GM18873 (cell line): ENCODE data around the gene CIZ1.

ENCODE experiments used
- ATAC-seq: cut with Tn5 transposase; IDR thresholded peaks from one replicate; pipeline ENCODE4 v1.9.1; 2021; ENCODE audit warnings: mild to moderate bottlenecking, moderate library complexity, moderate number of reproducible peaks; ENCODE audit not compliant: unreplicated experiment, low FRiP score

CIZ1 gene

GRCh38 chr9:128214571-128215490 lies 23.5 kb upstream of the CIZ1 start:
- ATAC-seq: no peak

DNA sequence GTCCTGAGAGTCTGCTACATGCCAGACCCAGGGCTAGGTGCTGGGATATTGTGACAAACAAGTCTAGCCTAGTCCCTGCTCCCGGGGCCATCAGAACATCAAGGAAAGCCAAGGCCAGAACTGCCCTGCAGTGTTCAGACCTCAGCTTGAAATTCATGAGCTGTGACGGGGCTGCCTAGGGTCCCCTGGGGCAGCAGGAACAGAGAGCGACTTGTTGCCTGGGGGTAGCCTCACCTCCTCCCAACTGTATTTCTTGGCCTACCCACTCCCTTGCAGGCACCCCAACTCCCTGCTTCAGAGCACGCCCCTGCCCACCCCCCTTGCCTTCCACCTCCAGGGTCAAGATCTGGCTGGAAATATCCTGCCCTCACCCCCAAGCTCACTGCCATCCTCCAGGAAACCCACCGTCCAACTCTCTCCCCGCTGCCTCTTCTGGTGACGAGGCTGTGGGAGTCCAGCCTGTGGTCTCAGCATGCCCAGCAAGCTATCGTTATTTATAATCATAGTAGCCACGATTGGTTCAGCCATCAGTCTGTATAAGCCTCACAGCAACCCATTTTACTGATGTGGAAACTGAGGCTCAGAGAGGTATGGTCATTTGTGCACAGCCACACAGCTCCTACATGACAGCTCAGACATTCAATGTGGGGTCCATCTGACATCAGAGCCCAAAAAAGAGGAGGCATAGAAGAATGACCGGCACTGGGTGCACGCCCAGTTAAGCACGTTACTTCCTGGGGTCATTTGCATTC lies 22.6 kb upstream of the CIZ1 start:
- ATAC-seq: no peak

GRCh38 chr9:128211981-128212281 lies 20.6 kb upstream of the CIZ1 start:
- ATAC-seq: no peak

DNA sequence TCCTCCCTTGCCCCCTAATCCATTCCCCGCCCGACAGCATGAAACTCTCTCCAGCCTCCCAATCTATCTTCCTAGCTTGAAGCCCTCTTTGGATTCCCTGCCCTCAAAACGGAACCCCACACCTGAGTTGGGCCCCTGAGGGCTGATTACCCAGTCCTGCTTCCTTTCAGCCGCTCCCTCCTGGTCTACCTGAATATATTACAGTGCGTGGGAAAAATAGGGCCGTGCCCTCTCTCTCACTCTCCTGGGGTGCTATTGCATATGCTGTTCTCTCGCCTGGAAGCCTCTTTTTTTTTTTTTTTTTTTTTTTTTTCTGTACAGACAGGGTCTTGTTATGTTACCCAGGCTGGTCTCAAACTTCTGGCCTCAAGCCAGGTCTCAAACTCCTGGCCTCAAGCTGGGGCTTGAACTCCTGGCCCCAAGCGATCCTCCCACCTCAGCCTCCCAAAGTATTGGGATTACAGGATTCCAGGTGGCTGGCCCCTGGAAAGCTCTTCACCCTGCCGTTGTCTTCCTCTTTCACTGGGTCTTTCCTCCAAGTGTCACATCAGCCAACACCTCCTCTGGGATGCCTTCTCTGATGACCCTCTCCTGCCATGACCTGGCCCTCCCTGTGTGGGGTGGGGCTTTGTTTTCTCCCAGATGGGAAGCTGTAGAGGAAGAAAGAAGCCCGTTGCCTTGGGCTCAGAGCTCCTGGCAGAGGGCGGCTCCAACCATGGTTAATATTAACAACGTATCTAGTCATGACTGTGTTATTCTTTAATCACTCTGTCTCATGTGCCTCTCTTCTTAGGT lies 20.0 kb upstream of the CIZ1 start:
- ATAC-seq: no peak

GRCh38 chr9:128208946-128209669 lies 17.7 kb upstream of the CIZ1 start:
- ATAC-seq: no peak

GRCh38 chr9:128208386-128208785 lies 17.0 kb upstream of the CIZ1 start:
- ATAC-seq: no peak

DNA sequence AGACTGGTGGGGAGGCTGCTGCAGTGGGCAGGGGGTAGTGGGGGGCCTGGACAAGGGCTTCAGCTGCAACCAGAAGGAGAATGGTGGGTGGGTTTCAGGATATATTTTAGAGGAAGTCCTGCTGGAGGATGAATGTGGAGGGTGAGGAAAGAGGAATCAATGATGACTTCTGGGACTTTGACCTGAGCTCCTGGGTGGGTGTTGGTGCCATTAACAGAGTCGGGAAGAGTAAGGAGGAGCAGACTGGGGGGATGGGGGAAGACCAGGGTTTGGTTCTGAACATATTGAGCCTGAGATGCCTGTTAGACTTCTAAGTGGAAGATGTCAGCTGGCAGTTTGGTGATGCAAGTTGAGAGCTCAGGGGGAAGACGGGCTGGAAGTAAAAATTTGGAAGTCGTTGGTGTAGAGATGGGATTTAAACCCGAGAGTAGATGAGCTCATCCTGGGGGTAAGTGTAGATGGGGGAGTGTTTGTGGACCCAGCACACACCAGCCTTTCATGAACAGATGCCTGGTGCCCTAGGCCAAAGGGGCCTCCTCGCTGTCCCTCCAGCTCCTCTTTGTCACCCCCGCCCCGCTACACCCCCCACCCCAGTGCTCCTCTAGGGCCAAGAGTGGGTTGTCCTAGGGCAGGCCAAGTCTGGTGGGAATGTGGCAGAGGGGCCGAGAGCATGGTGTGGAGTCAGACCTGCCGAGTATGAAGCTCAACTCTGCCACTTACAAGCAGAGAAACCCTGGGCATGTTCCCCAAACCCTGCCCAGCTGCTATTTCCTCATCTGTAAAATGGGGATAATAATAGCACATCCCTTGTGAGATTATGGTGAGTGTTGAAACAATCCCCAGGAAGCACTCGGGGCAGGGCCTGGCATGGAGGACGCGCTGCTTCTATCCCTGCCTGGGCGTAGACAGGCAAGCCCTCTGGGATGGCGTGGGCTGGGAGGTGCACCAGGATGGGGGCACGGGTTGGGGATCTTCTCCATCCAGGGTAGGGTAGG lies 15.8 kb upstream of the CIZ1 start:
- ATAC-seq: no peak

GRCh38 chr9:128206484-128206883 lies 15.1 kb upstream of the CIZ1 start:
- ATAC-seq: no peak

DNA sequence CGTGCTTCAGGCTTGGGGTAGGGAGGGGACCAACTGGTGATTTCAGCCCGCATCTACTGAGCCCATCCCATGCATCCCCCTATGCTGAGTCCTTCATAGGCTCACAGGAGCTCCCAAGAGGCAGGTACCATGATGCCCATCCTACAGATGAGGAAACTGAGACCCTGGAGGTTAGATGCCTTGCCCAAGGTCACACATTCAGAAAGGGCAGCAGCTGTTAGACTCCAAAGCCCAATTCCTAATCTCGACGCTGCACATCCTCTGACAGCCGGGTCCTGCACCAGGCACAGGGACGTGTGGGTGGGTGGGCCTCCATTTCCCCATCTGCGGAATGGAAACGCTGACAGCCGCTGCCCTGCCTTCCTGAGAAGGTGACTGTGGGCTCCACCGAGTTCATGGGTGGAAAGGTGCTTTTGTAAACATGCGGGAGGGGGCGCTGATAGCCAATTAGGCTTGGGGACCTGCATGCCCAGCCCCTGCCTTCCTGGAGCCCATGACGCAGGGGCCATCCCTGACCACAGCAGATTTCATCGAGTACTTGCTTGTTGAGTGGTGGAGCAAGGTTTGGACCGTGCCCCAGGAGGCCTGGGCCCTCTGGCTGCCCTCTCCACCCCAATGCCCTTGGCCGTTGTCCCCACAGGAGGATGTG lies 14.0 kb upstream of the CIZ1 start:
- no peak for ATAC-seq

DNA sequence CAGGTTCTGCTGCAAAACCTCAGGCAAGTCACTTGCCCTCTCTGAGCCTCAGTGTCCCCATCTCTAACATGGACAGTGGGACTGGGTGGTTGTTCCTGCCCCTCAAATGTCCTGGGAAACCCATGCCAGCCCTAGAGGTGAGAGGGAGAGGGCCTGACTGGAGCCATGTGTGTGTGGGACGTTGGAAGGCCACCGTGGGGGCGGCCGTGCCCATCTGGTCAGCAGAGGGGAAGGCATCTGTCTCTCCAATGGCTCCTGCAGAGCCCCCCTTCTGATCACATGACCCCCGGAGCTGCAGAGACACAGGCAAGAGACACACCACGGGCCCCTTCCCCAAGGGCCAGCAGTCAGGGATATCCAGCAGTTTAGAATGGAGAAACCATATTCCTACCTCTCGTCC lies 13.5 kb upstream of the CIZ1 start:
- no peak for ATAC-seq

GRCh38 chr9:128203707-128204551 lies 12.6 kb upstream of the CIZ1 start:
- ATAC-seq: no peak

GRCh38 chr9:128203024-128203706 lies 11.8 kb upstream of the CIZ1 start, which contains the start of gene DNM1:
Gene DNM1 (plus strand): TSS chr9:128203379. CDS start chr9:128203471, 92 bp downstream.
- no peak for ATAC-seq

DNA sequence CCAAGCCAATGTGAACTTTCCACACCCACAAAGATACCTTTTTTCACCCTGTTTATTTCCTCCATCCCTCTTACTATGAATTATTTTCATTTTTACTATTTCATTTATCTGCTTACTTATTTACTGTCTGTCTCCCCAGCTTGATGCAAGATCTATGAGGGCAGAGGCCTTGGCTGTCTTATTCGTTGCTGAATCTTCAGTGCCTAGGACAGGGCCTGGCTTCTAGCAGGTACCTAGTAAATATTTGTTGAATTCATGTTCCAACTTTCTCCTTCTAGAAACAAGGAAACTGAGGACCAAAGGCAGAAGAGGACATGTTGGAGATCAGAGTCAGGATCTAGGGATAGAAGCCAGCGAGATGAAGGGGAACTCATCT lies 11.3 kb upstream of the CIZ1 start:
- no peak for ATAC-seq

DNA sequence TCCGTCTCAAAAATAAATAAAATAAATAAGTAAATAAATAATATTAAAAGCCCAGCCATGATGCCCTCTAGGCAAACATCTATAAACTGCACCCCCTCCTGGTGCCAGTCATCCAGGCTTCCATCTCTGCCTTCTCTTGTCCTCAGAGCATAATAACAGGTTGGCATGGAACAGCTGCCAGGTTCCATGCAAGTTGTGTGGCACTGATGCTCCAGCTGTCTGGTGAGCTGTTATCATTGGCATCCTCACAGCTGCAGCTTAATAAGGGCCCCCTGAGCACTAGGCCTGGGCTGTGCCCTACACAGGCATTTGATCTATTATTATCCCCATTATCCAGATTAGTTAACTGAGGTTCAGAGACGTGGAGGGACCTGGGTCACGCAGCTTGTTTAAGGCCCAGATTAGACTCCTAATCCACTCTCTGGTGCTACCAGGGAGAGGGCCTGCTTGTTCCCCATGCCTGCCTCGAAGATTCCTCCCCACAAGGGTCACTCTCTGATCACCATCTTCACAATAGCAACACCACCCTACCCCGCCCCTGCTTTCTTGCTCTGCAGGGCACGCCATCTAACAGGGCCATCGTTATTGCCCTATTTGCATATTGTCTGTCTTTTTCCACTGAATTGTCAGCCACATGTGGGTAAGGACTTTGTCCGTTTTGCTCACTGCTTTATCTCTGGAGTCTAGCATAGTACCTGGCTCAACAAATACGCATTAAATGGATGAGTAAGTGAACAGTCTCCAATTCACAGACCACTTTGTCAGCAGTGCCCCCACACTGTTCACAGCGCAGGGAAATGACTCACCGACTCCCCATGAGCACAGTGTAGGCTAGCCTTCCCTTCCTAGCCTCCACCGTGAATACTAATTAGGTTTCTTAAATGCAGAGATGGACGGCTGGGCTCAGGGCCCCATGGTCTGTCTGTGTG lies 10.3 kb upstream of the CIZ1 start:
- ATAC-seq: no peak

DNA sequence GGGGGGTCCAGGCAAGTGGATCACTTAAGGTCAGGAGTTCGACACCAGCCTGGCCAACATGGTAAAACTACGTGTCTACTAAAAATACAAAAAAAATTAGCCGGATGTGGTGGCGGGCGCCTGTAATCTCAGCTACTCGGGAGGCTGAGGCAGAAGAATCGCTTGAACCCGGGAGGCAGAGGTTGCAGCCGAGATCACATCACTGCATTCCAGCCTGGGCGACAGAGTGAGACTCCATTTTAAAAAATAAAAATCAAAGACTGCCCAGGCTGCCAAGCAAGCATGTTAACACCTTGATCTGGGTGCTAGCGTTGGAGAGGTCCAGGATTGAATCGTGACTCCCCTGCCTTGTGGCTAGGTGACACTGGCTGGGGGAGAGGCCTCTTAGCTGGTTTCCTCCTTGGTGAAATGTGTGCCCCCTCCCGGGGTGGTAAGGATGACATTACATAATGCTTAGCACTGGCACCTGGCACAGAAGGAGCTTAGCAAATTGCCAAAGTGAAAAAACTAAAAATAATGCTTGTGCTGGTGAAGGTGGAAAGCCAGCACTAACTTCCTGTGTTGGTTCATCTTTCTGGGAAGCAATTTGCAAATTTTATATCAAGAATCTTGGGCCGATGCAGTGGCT lies 2.2 kb upstream of the CIZ1 start:
- no peak for ATAC-seq
